LNCaP clone FGC (cell line): ENCODE results near the gene PDCD7.

Experiments used
- DNase-seq: peaks from one replicate; pipeline ENCODE4 v3.0.0-alpha.2; 2011; ENCODE audit warnings: low read depth
- H3K4me3 ChIP-seq: 2 replicates; pipeline ENCODE4 v1.5.1; 2011; ENCODE audit warnings: mild to moderate bottlenecking, low read depth, low read length, control low read depth
- CTCF ChIP-seq: IDR thresholded peaks from 2 replicates; pipeline ENCODE4 v1.5.1; 2012; ENCODE audit warnings: mild to moderate bottlenecking; ENCODE audit not compliant: control insufficient read depth, insufficient read depth; ENCODE audit errors: extremely low read depth

The PDCD7 gene

GRCh38 chr15:65174509-65174908 lies 40.9 kb upstream of the PDCD7 start:
- no peak for TF ChIP-seq CTCF
- no peak for DNase-seq
- no peak overlapping the region for H3K4me3 ChIP-seq

GRCh38 chr15:65172531-65172930 lies 38.9 kb upstream of the PDCD7 start:
- DNase-seq, result no peak
- TF ChIP-seq CTCF, result no peak
- H3K4me3 ChIP-seq, result no peak overlapping the region

GRCh38 chr15:65171428-65171827 lies 37.8 kb upstream of the PDCD7 start:
- DNase-seq, result peak; percentile 80
- H3K4me3 ChIP-seq, result no peak overlapping the region
- TF ChIP-seq CTCF, result no peak

- TF ChIP-seq CTCF, result no peak
- H3K4me3 ChIP-seq, result no peak overlapping the region
- no peak for DNase-seq
Observed at GRCh38 chr15:65165875-65166274, 32.3 kb upstream of the PDCD7 start.

- no peak for TF ChIP-seq CTCF
- no peak overlapping the region for H3K4me3 ChIP-seq
- no peak for DNase-seq
Observed at GRCh38 chr15:65164139-65164538, 30.5 kb upstream of the PDCD7 start.

- no peak for TF ChIP-seq CTCF
- H3K4me3 ChIP-seq, result no peak overlapping the region
- no peak for DNase-seq
Observed at GRCh38 chr15:65163041-65163440, 29.4 kb upstream of the PDCD7 start.

- no peak for DNase-seq
- no peak overlapping the region for H3K4me3 ChIP-seq
- TF ChIP-seq CTCF, result no peak
Observed at GRCh38 chr15:65156692-65157091, 23.1 kb upstream of the PDCD7 start.
